GM12878 (cell line): ENCODE data around the gene VMP1. TPM values are rescaled to one million over a fixed set of nuclear protein-coding genes. Genes with fewer than 3 reads are reported as not detected.

Experiments used
- ATF2 ChIP-seq: IDR thresholded peaks from 2 replicates; pipeline ENCODE4 v1.6.1; 2012; ENCODE audit warnings: low read length, inconsistent platforms
- CBFB ChIP-seq: IDR thresholded peaks from 2 replicates; pipeline ENCODE4 v1.6.1; 2016; ENCODE audit warnings: antibody characterized with exemption, low read depth
- DPF2 ChIP-seq: fragments of 450-650 bp; IDR thresholded peaks from 2 replicates; pipeline ENCODE4 v1.6.1; 2017; ENCODE audit warnings: mild to moderate bottlenecking
- EED ChIP-seq: sonication (generic); IDR thresholded peaks from 2 replicates; pipeline ENCODE4 v1.6.1; 2016; ENCODE audit warnings: antibody characterized with exemption, low read depth
- EGR1 ChIP-seq, 2 experiments: IDR thresholded peaks; 1 replicate in 1 of 2; 2 replicates in 1 of 2; pipeline ENCODE4 v1.6.1; 2011 to 2012; ENCODE audit warnings: low read depth in 2 of 2, low read length in 2 of 2, borderline replicate concordance in 1 of 2, mild to moderate bottlenecking in 1 of 2, moderate library complexity in 1 of 2
- EP300 ChIP-seq, 2 experiments: fragments of 150-350 bp in 1 of 2; IDR thresholded peaks; 2 replicates each; pipeline ENCODE4 v1.6.1; 2011 to 2012; ENCODE audit warnings: low read depth in 2 of 2, low read length in 2 of 2, borderline replicate concordance in 1 of 2, improper control_type of control experiment in 1 of 2, inconsistent platforms in 1 of 2; ENCODE audit not compliant: control insufficient read depth in 1 of 2
- ESRRA ChIP-seq: IDR thresholded peaks from 2 replicates; pipeline ENCODE4 v1.6.1; 2012; ENCODE audit warnings: mild to moderate bottlenecking, low read length, improper control_type of control experiment
- ETV6 ChIP-seq, 2 experiments: fragments of 450-650 bp in 1 of 2; IDR thresholded peaks in 1 of 2; conservative IDR thresholded peaks in 1 of 2; 2 replicates each; pipeline ENCODE4 v1.6.1; 2014; ENCODE audit warnings: antibody characterized with exemption in 1 of 2, borderline replicate concordance in 1 of 2, low read depth in 1 of 2, mild to moderate bottlenecking in 1 of 2, moderate library complexity in 1 of 2
- FOS ChIP-seq: IDR thresholded peaks from 3 replicates; pipeline ENCODE4 v1.6.1; 2011; ENCODE audit warnings: borderline replicate concordance; ENCODE audit not compliant: insufficient read length; ENCODE audit errors: extremely low read depth
- GATAD2B ChIP-seq: fragments of 450-650 bp; conservative IDR thresholded peaks from 2 replicates; pipeline ENCODE4 v1.6.1; 2017; ENCODE audit warnings: low read depth, mild to moderate bottlenecking, moderate library complexity
- HDAC6 ChIP-seq: fragments of 200-600 bp; sonication (generic); IDR thresholded peaks from one replicate; pipeline ENCODE4 v1.8.0; 2017; ENCODE audit warnings: antibody characterized with exemption; ENCODE audit not compliant: unreplicated experiment
- HDGF ChIP-seq: fragments of 450-650 bp; IDR thresholded peaks from 2 replicates; pipeline ENCODE4 v1.6.1; 2016; ENCODE audit warnings: antibody characterized with exemption
- IKZF1 ChIP-seq: fragments of 450-650 bp; conservative IDR thresholded peaks from 2 replicates; pipeline ENCODE4 v1.6.1; 2017; ENCODE audit warnings: antibody characterized with exemption, mild to moderate bottlenecking
- MEF2B ChIP-seq: fragments of 450-650 bp; IDR thresholded peaks from 2 replicates; pipeline ENCODE4 v1.6.1; 2018; ENCODE audit warnings: mild to moderate bottlenecking, moderate library complexity; ENCODE audit not compliant: partially characterized antibody, poor library complexity, severe bottlenecking
- MLLT1 ChIP-seq: fragments of 450-650 bp; IDR thresholded peaks from 2 replicates; pipeline ENCODE4 v1.6.1; 2016; ENCODE audit warnings: mild to moderate bottlenecking
- NBN ChIP-seq: fragments of 450-650 bp; IDR thresholded peaks from 2 replicates; pipeline ENCODE4 v1.6.1; 2016
- NR2F1 ChIP-seq: fragments of 450-650 bp; conservative IDR thresholded peaks from 2 replicates; pipeline ENCODE4 v1.6.1; 2017; ENCODE audit warnings: mild to moderate bottlenecking
- POU2F2 ChIP-seq: IDR thresholded peaks from 3 replicates; pipeline ENCODE4 v1.6.1; 2011; ENCODE audit warnings: low read depth, mild to moderate bottlenecking, low read length, borderline replicate concordance
- SIN3A ChIP-seq: IDR thresholded peaks from 2 replicates; pipeline ENCODE4 v1.6.1; 2012; ENCODE audit warnings: low read depth, low read length, improper control_type of control experiment
- SREBF2 ChIP-seq: IDR thresholded peaks from 2 replicates; pipeline ENCODE4 v1.6.1; 2012; ENCODE audit warnings: mild to moderate bottlenecking, low read length
- SRF ChIP-seq, 2 experiments: IDR thresholded peaks; 2 replicates each; pipeline ENCODE4 v1.6.1; 2011; ENCODE audit warnings: low read depth in 2 of 2, low read length in 2 of 2, mild to moderate bottlenecking in 1 of 2, moderate library complexity in 1 of 2
- STAT3 ChIP-seq: IDR thresholded peaks from 2 replicates; pipeline ENCODE4 v1.6.1; 2011; ENCODE audit warnings: low read depth, low read length, improper control_type of control experiment
- YBX1 ChIP-seq: fragments of 450-650 bp; IDR thresholded peaks from 2 replicates; pipeline ENCODE4 v1.6.1; 2016; ENCODE audit warnings: antibody characterized with exemption
- YY1 ChIP-seq: IDR thresholded peaks from 2 replicates; pipeline ENCODE4 v1.6.1; 2011; ENCODE audit warnings: low read depth, mild to moderate bottlenecking, low read length
- ZNF592 ChIP-seq: fragments of 450-650 bp; IDR thresholded peaks from 2 replicates; pipeline ENCODE4 v1.6.1; 2017; ENCODE audit warnings: mild to moderate bottlenecking, moderate library complexity
- polyA plus RNA-seq, 11 experiments: library from polyadenylated mRNA; depleted of rRNA in 4 of 11; unstranded in 6 of 11; stranded (reverse) in 5 of 11; fragments of >200 nt; fragmentation: Nextera tagmentation in 4 of 11; fragmentation: Illumina TruSeq in 1 of 11; extraction: Ambion mirVana in 4 of 11; extraction: Trizol in 1 of 11; gene quantifications; 1 replicate in 1 of 11; 2 replicates in 10 of 11; pipeline versions ENCODE4 v1.2.1 to v1.2.3, GENCODE V29; 2011 to 2016; ENCODE audit warnings: inconsistent platforms in 2 of 11, missing spikeins in 2 of 11, low read depth in 1 of 11
- total RNA-seq, 4 experiments: library from RNA; depleted of rRNA in 3 of 4; stranded (reverse); fragments of >200 nt in 3 of 4; fragmentation: Illumina TruSeq in 1 of 4; extraction: Trizol in 1 of 4; gene quantifications; 2 replicates each; pipeline versions ENCODE4 v1.2.1 to v1.2.3, GENCODE V29; 2013 to 2021

VMP1 gene
- total and polyA plus RNA-seq, 10 of the 15 experiments (the other 5 are each of a cell fraction or from before 2014, with no cell fraction given): 88.4 to 199 (median 132) TPM

- TF ChIP-seq ETV6 (conservative IDR thresholded peaks at IDR 0.05 in 1 of 2, IDR thresholded peaks at IDR 0.05 in 1 of 2; ENCODE audit: borderline replicate concordance in 1 of 2, low read depth in 1 of 2): peak; percentile 79 to 84; a peak in 2 of 4 replicates
- TF ChIP-seq ESRRA: no peak
- peak; percentile 95 for TF ChIP-seq DPF2
- TF ChIP-seq SIN3A: no peak
- TF ChIP-seq IKZF1: peak; percentile 95
- peak; percentile 97 to 99 for TF ChIP-seq EP300 (IDR thresholded peaks at IDR 0.05; ENCODE audit: borderline replicate concordance in 1 of 2, control insufficient read depth in 1 of 2, low read depth in 2 of 2, low read length in 2 of 2)
- TF ChIP-seq FOS: no peak
- TF ChIP-seq NR2F1: peak; percentile 97
- no peak for TF ChIP-seq SREBF2
- TF ChIP-seq MLLT1: peak; percentile 80; the same call in 1 of the 2 replicates
- TF ChIP-seq SRF (IDR thresholded peaks at IDR 0.05; ENCODE audit: low read depth in 2 of 2, low read length in 2 of 2): peak in 1 of 2 experiments; percentile 74; a peak in 2 of 4 replicates
- no peak for TF ChIP-seq YBX1
- TF ChIP-seq ZNF592: peak; percentile 79
- peak; percentile 99 for TF ChIP-seq STAT3
- TF ChIP-seq POU2F2: peak; percentile 87
- TF ChIP-seq EED: peak; percentile 97
- no peak for TF ChIP-seq HDAC6
- peak; percentile 100 for TF ChIP-seq MEF2B
- no peak; the same call in 1 of the 2 replicates for TF ChIP-seq YY1
- peak; percentile 85 for TF ChIP-seq CBFB
- TF ChIP-seq GATAD2B: peak; percentile 98
- TF ChIP-seq NBN: peak; percentile 82
- peak; percentile 99 for TF ChIP-seq ATF2
- no peak for TF ChIP-seq EGR1 (IDR thresholded peaks at IDR 0.05; ENCODE audit: borderline replicate concordance in 1 of 2, low read depth in 2 of 2, low read length in 2 of 2)
- TF ChIP-seq HDGF: no peak
Measured at GRCh38 chr17:59829217-59830006, 122.0 kb downstream of the VMP1 start (continued).
